Adipocyte (in vitro differentiated cells): ENCODE data around the gene STK39.

Source experiments
- DNase-seq: peaks from one replicate; pipeline ENCODE4 v3.0.0-alpha.2; 2015; ENCODE audit warnings: low read depth
- H3K27me3 ChIP-seq: replicated peaks from 2 replicates; pipeline ENCODE4 v1.7.0; 2013; ENCODE audit warnings: mild to moderate bottlenecking, low read length, moderate library complexity; ENCODE audit not compliant: control insufficient read depth, insufficient read depth
- H3K36me3 ChIP-seq: 2 replicates; pipeline ENCODE4 v1.7.0; 2013; ENCODE audit warnings: low read length, mild to moderate bottlenecking, moderate library complexity; ENCODE audit not compliant: control insufficient read depth, insufficient read depth, severe bottlenecking
- H3K4me1 ChIP-seq: 2 replicates; pipeline ENCODE4 v1.7.0; 2013; ENCODE audit warnings: mild to moderate bottlenecking, low read length, moderate library complexity; ENCODE audit not compliant: control insufficient read depth, insufficient read depth
- H3K4me3 ChIP-seq: 2 replicates; pipeline ENCODE4 v1.7.0; 2013; ENCODE audit warnings: mild to moderate bottlenecking, low read length, moderate library complexity
- H3K9ac ChIP-seq: 2 replicates; pipeline ENCODE4 v1.7.0; 2013; ENCODE audit warnings: mild to moderate bottlenecking, low read length, moderate library complexity
- H3K9me3 ChIP-seq: 2 replicates; pipeline ENCODE4 v1.7.0; 2013; ENCODE audit warnings: mild to moderate bottlenecking, low read length, moderate library complexity; ENCODE audit not compliant: control insufficient read depth

STK39 gene

DNA sequence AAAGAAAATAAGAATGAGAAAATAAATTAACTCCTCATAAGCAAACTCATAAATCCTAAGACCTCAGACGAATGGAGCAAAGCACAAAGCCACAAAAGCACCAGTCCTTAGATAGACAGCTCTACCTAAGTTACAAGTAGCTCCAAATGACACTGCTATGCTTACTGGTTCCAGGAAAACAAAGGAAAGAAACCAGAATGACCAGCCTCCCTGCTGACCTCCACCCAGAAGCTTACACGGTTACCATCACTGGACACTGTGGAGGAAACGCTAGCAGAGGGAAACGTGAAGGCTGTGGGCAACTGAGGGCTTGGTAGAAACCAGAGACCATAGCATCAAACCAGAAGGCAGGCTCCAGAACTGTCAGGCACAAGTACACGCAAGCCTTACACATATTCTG is 67.8 kb downstream of the STK39 start:
- H3K4me1 ChIP-seq, result peaks cover 25% of the 10 kb centered on the region
- no peaks in the 10 kb centered on the region for H3K9me3 ChIP-seq
- H3K4me3 ChIP-seq, result no peak overlapping the region
- H3K36me3 ChIP-seq, result peaks cover 5% of the 10 kb centered on the region
- no peak for DNase-seq
- H3K9ac ChIP-seq, result no peak overlapping the region
- no peaks in the 10 kb centered on the region for H3K27me3 ChIP-seq

DNA sequence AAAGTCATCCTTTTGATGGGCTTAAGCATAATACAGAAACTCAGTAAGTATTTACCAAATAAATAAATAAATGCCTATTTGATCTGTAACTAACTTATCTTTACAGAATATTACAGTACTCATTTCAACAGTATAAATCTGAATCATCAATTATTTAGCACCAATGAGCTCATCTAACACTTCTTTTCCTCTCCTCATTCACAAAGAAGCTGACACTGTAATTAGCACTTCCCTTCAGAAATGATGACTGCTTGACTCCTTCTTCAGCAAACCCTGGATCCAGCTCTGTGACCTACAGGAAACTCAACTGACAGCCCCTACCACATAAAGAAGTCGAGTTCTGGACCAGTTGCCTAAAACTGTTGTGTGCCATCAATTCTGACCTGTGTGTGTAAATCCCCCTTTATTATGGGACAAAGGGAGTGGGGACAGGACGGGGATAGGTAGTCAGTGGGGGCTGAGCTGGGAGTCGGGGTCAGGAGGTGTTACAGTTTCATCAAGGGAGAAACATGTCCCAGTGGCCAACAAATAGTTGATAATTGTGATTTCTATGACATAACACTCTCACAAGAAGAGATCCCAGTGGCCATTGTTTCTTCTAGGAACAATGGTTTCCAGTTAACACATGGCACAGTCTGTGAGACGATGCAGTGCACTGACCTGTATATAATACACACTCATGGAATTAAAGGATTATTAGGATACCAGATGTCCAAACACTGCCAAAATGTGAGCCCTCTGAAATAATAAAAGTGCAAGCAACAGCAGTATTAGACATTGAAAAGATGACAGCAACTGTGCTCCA is 68.7 kb downstream of the STK39 start:
- Histone ChIP-seq H3K9ac (no peak overlapping the region), H3K4me1 (peaks cover 23% of the 10 kb centered on the region), H3K27me3 (no peaks in the 10 kb centered on the region), H3K9me3 (no peaks in the 10 kb centered on the region), H3K36me3 (peaks cover 5% of the 10 kb centered on the region), H3K4me3 (no peak overlapping the region)
- no peak for DNase-seq

DNA sequence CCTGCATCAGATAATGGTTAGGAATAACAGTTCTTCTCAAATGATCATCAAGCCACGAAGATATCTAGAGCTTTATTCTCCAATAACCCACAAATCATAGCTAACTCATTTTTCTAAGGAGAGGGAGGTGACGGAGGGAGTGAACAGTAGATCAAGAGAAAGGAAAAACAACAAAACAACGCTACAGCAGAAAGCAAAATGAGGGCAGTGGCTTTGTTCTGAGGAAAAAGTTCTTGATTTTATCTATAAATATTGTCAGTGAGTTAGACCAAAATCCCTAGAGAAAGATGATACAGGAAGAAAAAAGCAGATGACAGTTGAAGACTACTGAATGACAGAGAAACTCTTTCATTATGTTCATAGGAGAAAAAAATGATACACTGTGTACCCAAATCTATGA is 71.0 kb downstream of the STK39 start:
- Histone ChIP-seq H3K9ac (no peak overlapping the region), H3K27me3 (no peaks in the 10 kb centered on the region), H3K4me1 (peaks cover 7% of the 10 kb centered on the region), H3K9me3 (no peaks in the 10 kb centered on the region), H3K4me3 (no peak overlapping the region), H3K36me3 (peaks cover 5% of the 10 kb centered on the region)
- DNase-seq, result no peak

DNA sequence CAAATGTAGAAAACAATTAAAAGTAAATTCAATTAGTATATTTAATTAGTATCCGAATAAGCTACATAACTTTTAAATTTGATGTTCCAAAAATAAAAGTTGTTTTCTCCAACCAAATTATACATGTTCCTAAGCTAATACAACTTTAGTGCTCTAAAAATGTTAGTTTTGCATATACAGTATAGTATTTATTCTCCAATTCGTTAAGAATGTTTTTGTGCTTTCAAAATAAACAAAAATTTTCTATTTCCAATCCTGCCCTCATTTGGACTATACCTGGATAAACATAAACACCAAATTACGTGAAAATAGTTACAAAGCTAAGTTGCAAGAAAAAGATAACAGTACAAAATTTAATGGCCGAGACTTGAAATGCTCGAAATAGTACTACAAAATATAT is 71.9 kb downstream of the STK39 start:
- DNase-seq, result no peak
- H3K27me3 ChIP-seq, result no peaks in the 10 kb centered on the region
- H3K36me3 ChIP-seq, result peaks cover 5% of the 10 kb centered on the region
- no peak overlapping the region for H3K4me3 ChIP-seq
- no peak overlapping the region for H3K9ac ChIP-seq
- no peaks in the 10 kb centered on the region for H3K9me3 ChIP-seq
- H3K4me1 ChIP-seq, result peaks cover 14% of the 10 kb centered on the region

DNA sequence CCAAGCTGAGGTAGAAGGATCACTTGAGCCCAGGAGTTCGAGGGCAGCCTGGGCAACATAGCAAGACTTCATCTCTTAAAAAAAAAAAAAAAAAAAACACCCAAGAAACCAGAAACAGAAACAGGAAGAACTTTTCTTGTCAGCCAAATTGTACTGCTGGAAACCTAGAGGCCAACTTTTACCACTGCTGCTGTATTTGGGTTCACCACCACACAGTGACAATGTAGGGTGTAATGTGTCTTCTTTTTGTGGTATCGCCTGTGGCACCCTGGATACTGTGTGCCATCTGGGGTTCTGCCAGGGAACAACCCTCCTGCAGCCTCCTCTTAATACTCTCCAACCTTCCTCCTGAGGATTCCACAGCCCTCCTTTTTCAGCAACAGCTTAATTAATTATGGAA is 72.6 kb downstream of the STK39 start:
- H3K9me3 ChIP-seq, result no peaks in the 10 kb centered on the region
- DNase-seq, result no peak
- H3K27me3 ChIP-seq, result no peaks in the 10 kb centered on the region
- no peak overlapping the region for H3K4me3 ChIP-seq
- H3K9ac ChIP-seq, result no peak overlapping the region
- H3K4me1 ChIP-seq, result peaks cover 20% of the 10 kb centered on the region
- peaks cover 5% of the 10 kb centered on the region for H3K36me3 ChIP-seq

DNA sequence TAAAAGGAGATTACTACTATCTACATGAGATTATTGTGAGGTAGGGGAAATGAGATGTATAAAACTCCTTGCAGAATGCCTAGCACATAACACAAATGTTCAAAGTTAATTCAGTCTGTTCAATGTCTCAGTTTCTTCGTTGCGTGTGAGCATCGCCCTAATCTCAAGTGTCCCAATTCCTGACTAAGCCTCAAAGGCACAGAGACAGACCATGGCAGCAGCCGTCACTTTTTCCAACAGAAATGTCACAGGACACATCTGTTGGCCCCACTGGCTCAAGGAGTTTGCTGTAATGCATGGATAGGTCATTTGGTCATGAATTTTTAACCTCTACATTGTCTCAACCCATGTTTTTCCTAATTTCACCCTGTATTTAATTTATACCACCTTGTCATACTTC is 75.3 kb downstream of the STK39 start:
- H3K9me3 ChIP-seq, result no peaks in the 10 kb centered on the region
- DNase-seq, result no peak
- no peak overlapping the region for H3K9ac ChIP-seq
- H3K36me3 ChIP-seq, result no peaks in the 10 kb centered on the region
- H3K4me3 ChIP-seq, result no peak overlapping the region
- no peaks in the 10 kb centered on the region for H3K27me3 ChIP-seq
- H3K4me1 ChIP-seq, result peaks cover 18% of the 10 kb centered on the region

DNA sequence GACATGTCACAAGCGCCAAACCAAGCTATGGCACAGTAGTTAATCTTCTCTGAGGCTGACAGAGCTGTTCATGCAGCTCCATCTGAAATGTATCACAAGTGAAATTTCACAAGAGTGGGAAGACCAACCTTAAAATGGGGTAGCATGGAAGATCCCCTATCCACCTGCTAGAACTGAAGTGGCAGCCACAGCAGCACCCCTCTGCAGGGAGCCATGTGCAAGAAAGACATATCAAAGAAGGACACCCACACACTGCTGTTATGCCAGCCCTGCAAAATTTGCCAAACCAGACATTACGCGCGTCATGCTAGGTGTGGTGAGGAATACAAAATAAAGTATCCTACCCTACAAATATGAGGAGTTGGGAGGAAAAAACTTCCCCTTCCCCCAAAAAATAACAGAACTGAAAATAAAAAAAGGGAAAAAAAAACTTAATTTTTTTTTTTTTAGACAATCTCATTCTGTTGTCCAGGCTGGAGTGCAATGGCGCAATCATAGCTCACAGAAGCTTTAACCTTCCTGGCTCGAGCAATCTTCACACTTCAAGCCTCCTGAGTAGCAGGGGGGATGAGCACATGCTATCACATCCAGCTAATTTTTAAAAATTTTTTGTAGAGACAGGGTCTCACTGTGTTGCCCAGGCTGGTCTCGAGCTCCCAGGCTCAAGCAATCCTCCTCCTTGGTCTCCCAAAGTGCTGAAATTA is 76.2 kb downstream of the STK39 start:
- H3K9ac ChIP-seq, result no peak overlapping the region
- H3K4me1 ChIP-seq, result peaks cover 27% of the 10 kb centered on the region
- H3K4me3 ChIP-seq, result no peak overlapping the region
- H3K36me3 ChIP-seq, result no peaks in the 10 kb centered on the region
- H3K27me3 ChIP-seq, result no peaks in the 10 kb centered on the region
- DNase-seq, result no peak
- H3K9me3 ChIP-seq, result no peaks in the 10 kb centered on the region

DNA sequence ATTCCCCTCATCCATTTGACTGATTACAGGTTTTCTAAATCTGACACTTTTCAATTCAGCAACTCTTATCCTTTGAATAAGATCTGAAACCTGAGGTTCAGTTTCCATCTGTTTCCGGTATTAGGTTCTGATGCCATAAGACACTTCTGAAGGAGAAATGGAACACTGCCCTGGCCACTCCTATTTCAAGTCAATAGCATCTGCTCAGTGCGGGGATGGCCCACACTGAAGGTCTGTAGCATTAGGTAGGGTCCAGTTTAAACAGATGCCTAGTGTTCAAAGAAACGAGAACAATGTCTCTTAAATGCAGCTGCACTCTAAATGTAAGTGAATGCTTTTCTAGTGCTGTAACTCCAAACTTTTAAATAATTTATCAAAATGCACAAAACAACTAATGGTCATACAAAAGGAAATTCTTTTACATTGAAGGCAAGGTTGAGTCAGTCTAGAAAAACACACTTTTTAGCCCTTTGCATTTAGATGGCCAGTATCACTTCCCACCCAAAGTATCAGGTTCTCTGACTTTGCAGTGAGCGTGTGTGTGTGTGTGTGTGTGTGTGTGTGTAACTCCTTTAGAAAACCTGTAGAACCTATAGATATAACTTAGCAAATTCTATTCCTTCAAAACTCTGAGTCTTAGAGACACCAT is 78.2 kb downstream of the STK39 start:
- no peaks in the 10 kb centered on the region for H3K27me3 ChIP-seq
- no peaks in the 10 kb centered on the region for H3K36me3 ChIP-seq
- no peak overlapping the region for H3K4me3 ChIP-seq
- no peak overlapping the region for H3K9ac ChIP-seq
- H3K4me1 ChIP-seq, result peaks cover 44% of the 10 kb centered on the region
- no peaks in the 10 kb centered on the region for H3K9me3 ChIP-seq
- DNase-seq, result no peak

DNA sequence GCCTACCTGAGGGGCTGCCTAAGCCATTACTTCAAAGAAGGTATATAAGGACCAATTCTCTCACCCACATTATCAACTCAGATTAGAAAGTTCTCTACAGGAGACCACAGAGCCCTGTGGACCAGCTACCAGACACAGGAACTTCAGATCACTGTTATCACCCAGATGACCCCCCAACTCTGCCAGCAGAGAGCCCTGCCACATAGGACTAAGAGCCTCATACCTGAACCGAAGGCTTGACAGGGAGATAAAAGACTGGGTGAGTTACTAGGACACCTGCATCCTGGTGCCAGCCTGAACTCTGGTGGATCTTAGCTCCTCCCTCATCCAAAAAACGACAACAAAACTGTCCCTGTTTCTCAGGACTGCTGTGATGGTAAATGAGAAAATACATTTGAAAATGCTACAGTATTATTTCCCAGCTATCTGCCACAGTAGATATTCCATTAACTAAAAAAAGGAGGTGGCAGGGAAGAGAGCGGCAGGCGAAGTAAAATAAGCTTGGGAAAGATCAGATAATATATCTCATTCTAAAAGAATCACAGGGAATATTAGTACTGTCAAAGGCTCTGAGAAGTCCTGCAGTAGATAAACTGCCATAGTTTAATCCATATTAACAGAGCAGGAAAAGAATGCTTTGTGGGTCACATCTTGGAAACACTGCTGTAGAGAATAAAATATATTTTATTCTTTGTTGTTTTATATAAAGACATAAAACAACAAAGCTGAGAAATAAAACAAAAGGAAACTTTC is 79.7 kb downstream of the STK39 start:
- H3K4me3 ChIP-seq, result no peak overlapping the region
- no peak overlapping the region for H3K9ac ChIP-seq
- peaks cover 44% of the 10 kb centered on the region for H3K4me1 ChIP-seq
- H3K27me3 ChIP-seq, result no peaks in the 10 kb centered on the region
- H3K9me3 ChIP-seq, result no peaks in the 10 kb centered on the region
- DNase-seq, result no peak
- H3K36me3 ChIP-seq, result peaks cover 8% of the 10 kb centered on the region

DNA sequence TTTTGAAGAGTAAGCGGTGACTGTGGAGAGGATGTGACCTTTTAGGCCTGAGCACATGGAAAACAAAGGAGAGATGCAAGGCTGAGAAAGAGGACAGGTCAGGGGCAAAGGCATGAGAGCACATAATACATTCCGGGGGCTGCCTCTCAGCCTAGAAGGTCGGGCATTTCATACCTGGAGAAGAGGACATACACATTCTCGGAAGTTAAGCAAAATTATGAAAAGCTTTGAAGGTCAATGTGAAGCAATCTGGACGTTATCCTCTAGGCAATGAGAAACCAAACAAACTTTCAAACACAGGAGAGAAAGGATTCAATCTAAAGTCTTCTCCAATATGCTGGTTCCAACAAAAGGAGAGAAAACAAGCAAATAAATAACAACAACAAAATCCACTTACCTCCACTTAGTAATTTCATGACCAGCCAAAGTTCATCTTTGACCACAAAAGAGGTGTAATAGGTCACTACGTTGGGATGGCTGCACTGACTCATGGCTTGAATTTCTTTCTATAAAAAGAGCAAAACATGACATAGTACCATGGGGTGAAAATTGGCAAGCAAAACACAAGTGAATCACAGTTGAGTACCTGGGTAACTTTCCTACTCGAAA is 80.4 kb downstream of the STK39 start:
- no peak overlapping the region for H3K4me3 ChIP-seq
- H3K4me1 ChIP-seq, result peaks cover 44% of the 10 kb centered on the region
- H3K27me3 ChIP-seq, result no peaks in the 10 kb centered on the region
- no peak for DNase-seq
- H3K9me3 ChIP-seq, result no peaks in the 10 kb centered on the region
- peaks cover 8% of the 10 kb centered on the region for H3K36me3 ChIP-seq
- no peak overlapping the region for H3K9ac ChIP-seq
